Uterus (tissue), 2 donors: Measurements from ENCODE around the gene PTPRM.

Experiments used
- POLR2A ChIP-seq, 2 donors: fragments of 450-650 bp; IDR thresholded peaks; one replicate each; pipeline ENCODE4 v1.6.1; 2016; ENCODE audit warnings: antibody characterized with exemption in 2 of 2, mild to moderate bottlenecking in 1 of 2, moderate library complexity in 1 of 2
- TF ChIP-seq, protein P1 (sequence below), 4 experiments: fragments of 200-600 bp in 2 of 4; fragments of 450-650 bp in 2 of 4; sonication (generic) in 2 of 4; IDR thresholded peaks; one replicate each; pipeline ENCODE4 v1.5.1; 2016 to 2019; ENCODE audit warnings: antibody characterized with exemption in 4 of 4, mild to moderate bottlenecking in 2 of 4, moderate library complexity in 1 of 4

- TF ChIP-seq, protein P1, sequence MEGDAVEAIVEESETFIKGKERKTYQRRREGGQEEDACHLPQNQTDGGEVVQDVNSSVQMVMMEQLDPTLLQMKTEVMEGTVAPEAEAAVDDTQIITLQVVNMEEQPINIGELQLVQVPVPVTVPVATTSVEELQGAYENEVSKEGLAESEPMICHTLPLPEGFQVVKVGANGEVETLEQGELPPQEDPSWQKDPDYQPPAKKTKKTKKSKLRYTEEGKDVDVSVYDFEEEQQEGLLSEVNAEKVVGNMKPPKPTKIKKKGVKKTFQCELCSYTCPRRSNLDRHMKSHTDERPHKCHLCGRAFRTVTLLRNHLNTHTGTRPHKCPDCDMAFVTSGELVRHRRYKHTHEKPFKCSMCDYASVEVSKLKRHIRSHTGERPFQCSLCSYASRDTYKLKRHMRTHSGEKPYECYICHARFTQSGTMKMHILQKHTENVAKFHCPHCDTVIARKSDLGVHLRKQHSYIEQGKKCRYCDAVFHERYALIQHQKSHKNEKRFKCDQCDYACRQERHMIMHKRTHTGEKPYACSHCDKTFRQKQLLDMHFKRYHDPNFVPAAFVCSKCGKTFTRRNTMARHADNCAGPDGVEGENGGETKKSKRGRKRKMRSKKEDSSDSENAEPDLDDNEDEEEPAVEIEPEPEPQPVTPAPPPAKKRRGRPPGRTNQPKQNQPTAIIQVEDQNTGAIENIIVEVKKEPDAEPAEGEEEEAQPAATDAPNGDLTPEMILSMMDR (IDR thresholded peaks at IDR 0.05), result no peak
- no peak for TF ChIP-seq POLR2A (IDR thresholded peaks at IDR 0.05)
These were observed 528.9 kb downstream of the PTPRM start for GRCh38 chr18:8095947-8096570.
